Fibroblast of skin of right biceps (primary cell): ENCODE data around the gene UBE2QL1.

Experiments
- DNase-seq: peaks from one replicate; pipeline ENCODE4 v3.0.0-alpha.2; 2013

UBE2QL1 gene, protein sequence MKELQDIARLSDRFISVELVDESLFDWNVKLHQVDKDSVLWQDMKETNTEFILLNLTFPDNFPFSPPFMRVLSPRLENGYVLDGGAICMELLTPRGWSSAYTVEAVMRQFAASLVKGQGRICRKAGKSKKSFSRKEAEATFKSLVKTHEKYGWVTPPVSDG

GRCh38 chr5:6448622-6449464, at the start of gene UBE2QL1:
Gene UBE2QL1, plus strand, starts transcription at chr5:6448859. Its CDS starts 35 bp downstream, at chr5:6448894.
- no peak for DNase-seq

GRCh38 chr5:6399980-6400910, 48.4 kb upstream of the UBE2QL1 start:
- DNase-seq, result peak; percentile 88

DNA sequence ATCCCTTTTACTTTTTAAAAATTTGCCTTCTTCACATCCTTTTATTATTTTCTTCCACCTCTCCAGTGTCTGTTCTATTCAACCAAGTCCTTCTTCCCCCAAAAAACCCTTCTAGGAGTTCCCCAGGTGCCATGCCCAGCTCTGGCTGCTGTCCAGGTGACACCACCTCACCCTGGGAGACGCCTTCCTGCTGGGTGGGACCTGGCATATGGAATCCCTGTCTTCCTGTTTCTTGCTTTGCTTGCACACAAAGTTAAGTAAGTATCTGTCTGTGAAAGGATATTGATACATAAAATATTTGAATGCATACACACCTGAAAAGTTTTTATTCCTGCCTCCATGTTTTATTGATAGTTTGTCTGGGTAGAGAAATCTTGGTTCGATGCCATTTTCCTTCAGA, 47.2 kb upstream of the UBE2QL1 start:
- DNase-seq, result no peak

GRCh38 chr5:6402939-6403338, 45.7 kb upstream of the UBE2QL1 start:
- peak; percentile 77 for DNase-seq

DNA sequence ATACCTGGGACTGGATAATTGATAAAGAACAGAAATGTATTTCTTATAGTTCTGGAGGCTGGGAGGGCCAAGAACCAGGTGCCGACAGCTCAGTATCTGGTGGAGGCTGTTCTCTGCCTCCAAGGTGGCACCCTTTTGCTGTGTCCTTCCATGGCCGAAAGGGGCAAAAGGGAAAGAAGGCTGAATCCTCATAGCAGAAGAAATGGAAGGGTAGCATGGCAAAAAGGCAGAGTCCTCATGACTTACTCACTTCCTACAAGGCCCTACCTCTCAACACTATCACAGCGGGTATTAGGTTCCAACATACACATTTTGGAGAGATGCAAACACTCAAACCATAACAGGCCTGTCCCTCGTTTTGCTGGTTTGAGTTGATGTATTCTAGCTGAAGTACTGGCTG, 45.2 kb upstream of the UBE2QL1 start:
- DNase-seq, result no peak

GRCh38 chr5:6404129-6404528, 44.5 kb upstream of the UBE2QL1 start:
- DNase-seq, result peak; percentile 89

GRCh38 chr5:6405591-6405990, 43.1 kb upstream of the UBE2QL1 start:
- no peak for DNase-seq

DNA sequence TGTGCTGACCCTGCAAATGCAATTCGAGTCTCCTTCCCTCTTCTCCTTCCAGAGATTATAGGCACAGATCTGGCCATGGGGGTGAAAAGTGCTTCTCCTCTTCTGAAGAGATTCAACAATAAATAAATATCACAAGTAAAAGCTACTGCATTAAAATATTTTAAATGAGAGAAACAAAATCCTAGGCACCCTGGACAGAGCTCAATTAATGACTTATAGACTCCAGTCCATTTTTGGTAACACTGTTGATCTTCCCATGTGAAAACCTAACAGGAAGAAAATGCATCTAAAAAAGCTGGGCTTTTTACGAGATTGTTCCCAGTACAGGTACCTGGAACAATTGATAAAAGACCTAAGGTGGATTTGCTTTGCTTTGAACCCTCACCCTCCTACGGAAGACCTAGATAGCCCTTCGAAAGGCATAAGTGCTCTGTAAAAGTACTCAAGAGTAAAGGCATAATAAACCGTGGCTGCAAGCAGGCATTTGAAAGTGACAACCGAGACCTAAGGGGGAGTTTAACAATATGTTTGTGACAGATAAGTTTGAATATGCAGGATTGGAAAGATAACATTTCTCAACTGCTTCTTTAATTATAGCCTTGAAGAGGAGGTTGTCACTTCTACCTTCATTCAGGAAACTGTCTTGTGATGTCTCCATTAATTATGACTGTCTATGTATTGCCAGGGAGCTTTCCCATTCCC, 41.0 kb upstream of the UBE2QL1 start:
- no peak for DNase-seq

GRCh38 chr5:6408260-6408596, 40.4 kb upstream of the UBE2QL1 start:
- no peak for DNase-seq

- no peak for DNase-seq
These were observed 39.8 kb upstream of the UBE2QL1 start for GRCh38 chr5:6408627-6409446.

DNA sequence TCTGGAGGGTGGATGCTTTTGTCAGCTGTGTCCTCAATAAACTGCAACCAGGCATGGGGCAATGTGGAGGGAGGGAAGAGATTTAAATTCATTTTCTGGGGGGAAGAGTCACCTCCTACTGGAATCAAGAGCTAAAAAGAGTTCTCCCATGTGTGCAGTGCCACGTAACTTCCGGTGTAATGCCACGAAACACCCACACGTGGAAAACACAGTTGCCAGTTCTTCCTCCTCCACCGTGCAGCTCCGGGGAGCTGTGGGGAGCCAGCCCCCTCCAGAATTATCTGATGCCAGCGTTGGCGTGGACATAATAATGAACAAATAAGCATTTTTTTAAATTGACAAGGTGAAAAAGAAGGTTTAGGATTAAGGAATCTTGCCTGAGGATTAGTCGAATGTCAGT, 38.2 kb upstream of the UBE2QL1 start:
- no peak for DNase-seq

- no peak for DNase-seq
These were observed 37.5 kb upstream of the UBE2QL1 start for GRCh38 chr5:6411141-6411540.

- peak; percentile 16 for DNase-seq
These were observed 35.8 kb upstream of the UBE2QL1 start for GRCh38 chr5:6412811-6413210.

DNA sequence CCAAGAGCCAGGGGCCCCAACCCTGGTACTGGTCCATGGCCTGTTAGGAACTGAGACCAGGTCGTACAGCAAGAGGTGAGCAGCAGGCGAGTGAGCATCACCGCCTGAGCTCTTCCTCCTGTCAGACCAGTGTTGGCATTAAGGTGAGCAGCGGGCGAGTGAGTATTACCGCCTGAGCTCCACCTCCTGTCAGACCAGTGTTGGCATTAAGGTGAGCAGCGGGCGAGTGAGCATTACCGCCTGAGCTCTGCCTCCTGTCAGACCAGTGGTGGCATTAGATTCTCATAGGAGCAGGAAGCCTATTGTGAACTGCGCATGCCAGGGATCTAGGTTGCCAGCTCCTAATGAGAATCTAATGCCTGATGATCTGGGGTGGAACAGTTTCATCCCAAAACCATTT, 31.0 kb upstream of the UBE2QL1 start:
- no peak for DNase-seq

DNA sequence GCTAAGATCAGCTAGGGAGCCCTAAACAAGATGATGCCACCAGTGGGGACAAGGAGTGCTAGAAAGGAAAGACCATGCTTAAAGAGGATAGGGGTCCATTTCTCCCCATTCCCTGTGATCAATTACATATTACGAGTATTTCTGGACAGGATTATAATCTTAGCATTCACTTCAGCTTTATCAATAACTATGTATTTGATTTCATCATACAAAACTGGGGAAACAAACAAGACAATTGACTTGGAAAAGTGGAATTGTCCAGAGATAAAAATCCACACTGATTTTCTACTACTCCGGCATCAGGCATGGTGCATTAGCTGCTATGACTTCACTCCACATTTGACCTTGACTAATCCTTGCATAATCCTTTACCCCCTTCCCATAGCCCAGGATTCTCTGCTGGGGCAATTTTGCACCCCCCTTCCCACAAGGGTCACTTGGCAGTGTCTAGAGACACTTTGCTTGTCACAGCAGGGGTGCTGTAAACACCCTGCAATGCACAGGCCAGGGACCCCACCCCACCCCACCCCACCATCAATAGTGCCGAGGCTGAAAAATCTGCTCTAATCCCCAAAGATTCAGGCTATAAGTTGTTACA, 29.9 kb upstream of the UBE2QL1 start:
- DNase-seq, result no peak

DNA sequence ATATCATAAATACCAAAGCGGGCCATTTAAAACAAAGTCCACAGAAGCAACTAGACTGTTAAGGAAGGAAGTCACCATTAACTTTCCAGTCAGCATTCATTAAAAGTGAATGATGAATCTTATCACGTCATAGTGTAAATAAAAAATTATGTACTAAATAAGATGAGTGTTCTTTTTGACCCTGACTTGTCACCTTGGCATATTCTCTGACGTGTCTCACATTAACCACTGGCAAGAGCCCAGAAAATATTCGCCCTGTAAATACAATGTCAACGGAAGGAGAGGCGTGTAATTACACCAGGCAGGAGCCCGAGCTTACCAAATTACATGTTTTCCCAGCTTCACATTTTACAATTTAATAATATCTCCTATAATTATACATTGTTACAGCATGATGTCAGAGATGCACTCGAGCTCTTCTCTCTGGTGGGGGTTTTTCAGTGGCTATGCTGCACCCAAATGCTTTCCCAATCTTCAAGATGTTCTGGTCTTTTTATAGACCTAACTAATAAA, 29.3 kb upstream of the UBE2QL1 start:
- peak; percentile 73 for DNase-seq

DNA sequence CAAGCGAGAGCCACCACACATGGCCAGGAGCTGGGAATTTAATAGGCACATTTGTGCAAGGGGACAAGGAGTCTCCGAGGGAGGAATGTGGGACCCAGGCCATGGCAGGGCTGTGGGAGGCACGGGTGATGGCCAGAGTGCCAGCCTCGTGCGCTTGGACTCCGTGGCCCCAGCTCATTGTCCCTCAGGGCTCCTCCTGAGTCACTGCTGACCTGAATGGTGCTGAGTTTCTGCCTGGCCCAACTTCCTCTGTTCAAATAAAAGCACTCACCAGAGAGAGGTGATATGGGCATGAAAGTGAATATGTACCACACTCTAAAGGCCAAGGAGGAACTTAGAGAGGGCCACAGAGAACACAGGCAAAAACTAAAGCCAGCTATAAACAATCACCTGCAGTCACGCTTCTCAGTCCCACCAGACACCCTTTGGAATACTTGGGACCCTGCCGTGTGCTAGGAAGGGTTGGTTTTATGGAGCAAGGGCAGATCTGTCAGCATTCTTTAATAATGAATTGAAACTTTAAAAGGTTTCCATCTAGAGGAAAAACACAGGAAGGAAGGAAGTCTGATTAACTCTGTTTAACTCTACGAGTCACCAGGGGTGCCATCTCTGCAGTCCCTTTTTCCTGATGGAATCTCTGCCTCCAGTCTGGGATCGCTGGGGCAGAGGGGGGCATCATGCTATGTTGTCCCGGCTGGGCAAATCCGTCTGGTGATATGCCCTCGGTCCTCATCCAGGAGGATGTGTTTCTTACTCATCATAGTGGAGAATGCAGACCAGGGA, 25.1 kb upstream of the UBE2QL1 start:
- no peak for DNase-seq

DNA sequence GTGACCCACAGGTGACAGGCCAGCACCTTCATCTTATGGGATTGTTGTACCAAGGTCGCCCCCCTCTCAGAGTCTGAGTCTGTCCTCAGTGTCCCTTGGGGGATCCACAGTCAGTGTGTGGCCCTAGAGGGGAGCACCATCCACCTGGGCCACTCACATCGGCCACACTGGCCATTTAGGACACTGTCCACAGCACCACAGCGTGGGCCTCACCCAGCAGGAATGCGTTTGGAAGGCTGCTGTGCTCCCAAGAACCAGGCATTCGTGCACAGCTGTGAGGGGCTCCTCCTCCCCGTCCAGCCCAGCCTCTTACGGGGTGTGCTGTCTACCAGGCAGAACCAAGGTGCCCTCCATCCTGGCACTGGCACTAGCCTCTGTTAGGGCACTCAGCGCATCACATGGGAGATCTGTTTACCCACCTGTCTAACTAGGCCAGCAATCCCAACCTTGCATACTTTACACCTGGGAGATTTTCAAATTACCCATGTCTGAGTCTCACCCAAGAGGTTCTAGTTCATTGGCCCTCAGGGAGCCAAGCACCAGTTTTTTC, 24.5 kb upstream of the UBE2QL1 start:
- DNase-seq, result no peak

GRCh38 chr5:6424700-6425099, 24.0 kb upstream of the UBE2QL1 start:
- no peak for DNase-seq

GRCh38 chr5:6427694-6428093, 21.0 kb upstream of the UBE2QL1 start:
- DNase-seq, result peak; percentile 55
